Transverse colon (tissue), 4 donors: Measurements from ENCODE around the gene PASD1.

Source experiments
- CTCF ChIP-seq, 5 experiments: fragments of 200-600 bp in 3 of 5; fragments of 450-650 bp in 2 of 5; sonication (generic) in 3 of 5; IDR thresholded peaks; 1 replicate in 2 of 5; 2 replicates in 3 of 5; pipeline ENCODE4 v1.5.1; 2016 to 2017; ENCODE audit warnings: antibody characterized with exemption in 5 of 5, inconsistent platforms in 3 of 5, mild to moderate bottlenecking in 2 of 5, moderate library complexity in 1 of 5
- POLR2AphosphoS5 ChIP-seq, 3 donors: sonication (generic); formaldehyde crosslinking; IDR thresholded peaks; one replicate each; pipeline ENCODE4 v1.6.1; 2016; ENCODE audit warnings: antibody characterized with exemption in 3 of 3

GRCh38 chrX:151552743-151553142, 10.7 kb upstream of the PASD1 start:
- TF ChIP-seq POLR2AphosphoS5 (IDR thresholded peaks at IDR 0.05), result no peak
- no peak for TF ChIP-seq CTCF (IDR thresholded peaks at IDR 0.05)
